ENCODE data around the gene FAAP100.

FAAP100 gene

DNA sequence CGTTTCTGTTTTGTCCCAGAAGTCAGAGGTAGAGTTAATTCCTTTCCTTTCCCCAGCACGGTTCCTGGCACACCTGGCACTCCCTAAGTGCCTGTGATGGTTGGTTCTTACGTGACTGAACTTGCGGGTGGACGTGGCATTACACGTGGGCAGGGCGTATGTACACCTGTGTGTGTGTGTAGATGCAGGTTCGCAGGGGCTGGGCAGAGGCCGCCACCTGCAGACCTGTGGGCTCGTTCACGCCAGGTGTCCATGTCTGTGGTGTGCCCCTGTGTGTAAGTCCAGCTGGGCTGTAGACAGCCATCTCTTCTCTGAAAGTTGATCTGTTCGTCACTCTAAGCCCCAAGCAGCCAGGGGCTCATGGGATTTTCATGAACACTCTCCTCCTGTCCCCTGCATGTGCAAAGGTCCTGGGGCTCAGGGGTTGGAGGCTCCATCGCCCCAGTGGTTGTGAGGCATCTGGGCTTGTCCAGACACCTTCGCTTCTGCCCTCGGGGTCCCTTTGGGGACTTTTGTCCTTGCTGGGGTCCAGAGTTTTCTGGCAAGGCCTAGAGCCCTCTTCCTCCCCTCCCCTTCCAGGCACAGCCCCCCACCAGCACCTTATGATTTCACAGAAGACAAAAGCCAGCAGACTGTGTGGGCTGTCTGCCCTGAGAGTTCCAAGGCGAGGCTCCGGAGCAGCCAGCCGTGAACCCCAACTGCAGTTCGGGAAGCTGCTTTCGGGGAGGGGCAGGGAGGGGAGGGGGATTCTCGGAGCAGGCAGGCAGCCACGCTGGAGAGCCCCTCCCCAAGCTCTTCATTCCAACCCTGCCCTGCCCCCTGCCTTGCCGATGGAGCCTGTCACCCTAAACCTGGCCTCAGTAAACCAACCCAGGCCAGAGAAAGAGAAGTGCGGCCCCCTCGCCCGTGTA, 29.4 kb downstream of the FAAP100 start:
- peak; percentile 69 for DNase-seq

DNA sequence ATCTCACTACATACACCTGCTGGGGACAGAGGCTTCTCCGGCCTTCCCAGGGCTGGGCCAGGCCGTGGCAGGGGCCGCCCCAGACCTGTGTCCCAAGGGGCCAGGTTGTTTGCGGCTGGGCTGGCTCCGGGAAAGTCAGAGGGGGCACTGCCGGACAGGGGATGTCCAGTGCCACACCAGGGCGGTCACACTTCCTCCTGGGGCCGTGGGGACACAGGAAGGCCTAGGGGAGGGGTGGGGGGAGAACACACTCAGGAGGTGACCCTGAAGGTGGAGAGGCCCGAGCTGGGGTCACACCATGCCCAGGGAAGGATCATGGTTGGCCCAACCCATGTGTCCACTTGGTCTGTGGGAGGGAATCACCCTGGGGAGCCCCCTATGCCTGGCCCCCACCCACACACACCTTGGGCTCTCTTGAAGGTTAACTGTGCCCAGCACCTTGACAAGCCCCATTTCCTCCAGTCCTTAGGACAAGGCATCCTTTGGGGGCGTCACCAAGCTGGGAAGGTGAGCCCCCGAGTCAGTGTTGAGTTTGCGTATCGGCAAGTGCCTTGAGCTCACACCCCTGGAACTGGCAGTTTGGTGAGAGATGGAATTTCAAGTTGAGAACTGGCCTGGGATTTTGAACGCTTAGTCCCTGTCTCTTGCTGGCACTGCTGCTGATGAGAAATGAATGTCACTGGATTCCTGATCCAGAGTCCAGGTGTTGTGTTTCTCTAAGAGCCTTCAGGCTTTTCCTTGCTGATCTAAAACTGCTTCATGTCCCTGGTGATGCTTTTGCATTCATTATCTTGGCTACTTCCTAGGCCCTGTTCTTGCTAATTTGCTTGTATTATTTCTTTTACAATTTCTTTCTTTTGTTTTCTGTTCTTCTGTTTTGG, 31.9 kb downstream of the FAAP100 start:
- DNase-seq = peak; percentile 25

DNA sequence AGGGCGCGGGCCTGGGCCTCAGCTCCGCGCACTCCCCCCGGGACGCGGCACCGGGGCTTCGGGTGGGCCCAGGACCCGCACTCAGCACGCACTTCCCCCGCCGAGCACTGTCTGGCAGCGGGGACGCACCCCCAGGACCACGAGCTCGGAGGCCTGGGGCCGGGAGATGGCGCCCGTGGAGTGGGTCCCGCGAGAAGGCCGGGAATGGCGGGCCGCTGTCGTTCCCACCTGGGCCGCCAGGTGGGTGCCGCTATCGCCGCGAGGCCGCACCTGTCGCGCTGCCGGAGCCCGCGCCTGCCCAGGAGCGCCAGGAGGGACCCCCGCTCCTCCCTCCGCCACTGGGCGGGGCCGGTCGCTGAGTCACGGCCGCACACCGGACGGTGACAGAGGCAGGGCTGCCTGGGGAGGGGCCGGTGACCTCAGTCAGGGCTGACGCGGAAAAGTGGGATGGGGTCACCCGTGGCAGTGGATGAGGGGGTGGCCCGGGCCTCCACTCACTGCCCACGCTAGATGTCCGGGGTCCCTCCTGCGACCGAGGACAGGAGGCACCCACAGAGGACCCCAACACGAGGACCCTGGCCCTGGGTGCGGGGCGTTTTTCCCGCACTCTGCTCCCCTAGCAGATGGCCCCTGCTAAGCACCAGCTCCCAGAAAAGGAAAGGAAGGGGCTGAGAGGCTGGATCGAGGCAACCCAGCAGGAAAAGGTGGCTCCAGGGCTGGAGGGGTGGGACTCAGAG, 32.7 kb downstream of the FAAP100 start:
- peak; percentile 46 for DNase-seq

DNA sequence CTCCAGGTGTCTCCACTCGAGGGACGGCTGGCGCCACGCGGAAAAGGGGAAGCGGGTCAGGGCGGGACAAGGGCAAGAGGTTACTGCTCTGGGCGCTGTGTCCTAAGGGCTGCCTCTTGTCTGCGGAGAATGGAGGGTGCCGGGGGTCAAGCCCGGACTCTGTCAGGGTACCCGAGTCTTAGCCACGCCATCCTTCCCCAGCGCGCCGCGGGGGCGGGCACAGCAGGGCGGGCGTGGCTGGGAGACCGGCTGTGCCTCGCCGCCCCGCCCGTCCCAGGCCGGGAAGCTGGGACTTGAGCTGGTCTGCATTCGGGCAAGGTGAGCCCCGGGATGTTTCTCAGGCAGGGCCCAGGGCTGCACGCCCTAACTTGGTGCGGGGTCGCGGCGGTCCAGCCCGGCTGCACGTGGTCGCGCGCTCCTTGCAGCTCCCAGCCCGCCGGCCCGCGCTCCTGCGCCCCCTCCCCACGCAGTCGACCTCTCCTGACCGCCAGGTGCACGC, 33.3 kb downstream of the FAAP100 start:
- DNase-seq = peak; percentile 43

DNA sequence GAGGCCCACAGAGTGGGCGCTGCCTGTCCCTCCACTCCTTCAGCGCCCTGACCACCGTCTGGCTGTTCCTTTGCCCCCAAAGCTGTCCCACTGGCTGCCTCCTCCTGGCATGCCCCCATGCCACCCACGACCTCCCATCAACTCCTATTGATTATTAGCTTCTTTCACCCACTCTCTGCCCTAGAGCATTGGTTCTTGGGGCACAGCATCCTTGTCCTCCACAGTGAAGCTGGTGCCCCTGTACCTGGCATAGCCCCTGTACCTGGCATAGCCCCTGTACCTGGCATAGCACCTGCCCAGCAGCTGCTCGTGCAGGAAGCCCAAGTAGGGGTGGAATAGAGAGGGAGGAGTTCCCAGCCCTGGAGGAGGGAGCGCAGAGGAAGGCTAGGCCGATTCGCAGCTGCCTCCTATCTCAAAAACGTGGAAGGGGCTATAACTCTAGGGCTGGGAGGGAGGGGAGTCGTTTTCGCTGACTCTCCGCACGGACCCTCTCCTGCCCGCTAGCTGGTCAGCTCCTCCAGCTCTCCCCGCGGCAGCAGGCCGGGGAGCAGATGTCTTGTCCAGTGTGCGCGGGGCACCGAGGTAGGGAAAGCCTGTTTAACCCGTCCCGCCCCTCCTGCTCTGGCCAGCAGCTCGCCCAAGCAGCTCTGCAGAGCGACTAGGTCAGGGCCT, 33.9 kb downstream of the FAAP100 start:
- DNase-seq = no peak

DNA sequence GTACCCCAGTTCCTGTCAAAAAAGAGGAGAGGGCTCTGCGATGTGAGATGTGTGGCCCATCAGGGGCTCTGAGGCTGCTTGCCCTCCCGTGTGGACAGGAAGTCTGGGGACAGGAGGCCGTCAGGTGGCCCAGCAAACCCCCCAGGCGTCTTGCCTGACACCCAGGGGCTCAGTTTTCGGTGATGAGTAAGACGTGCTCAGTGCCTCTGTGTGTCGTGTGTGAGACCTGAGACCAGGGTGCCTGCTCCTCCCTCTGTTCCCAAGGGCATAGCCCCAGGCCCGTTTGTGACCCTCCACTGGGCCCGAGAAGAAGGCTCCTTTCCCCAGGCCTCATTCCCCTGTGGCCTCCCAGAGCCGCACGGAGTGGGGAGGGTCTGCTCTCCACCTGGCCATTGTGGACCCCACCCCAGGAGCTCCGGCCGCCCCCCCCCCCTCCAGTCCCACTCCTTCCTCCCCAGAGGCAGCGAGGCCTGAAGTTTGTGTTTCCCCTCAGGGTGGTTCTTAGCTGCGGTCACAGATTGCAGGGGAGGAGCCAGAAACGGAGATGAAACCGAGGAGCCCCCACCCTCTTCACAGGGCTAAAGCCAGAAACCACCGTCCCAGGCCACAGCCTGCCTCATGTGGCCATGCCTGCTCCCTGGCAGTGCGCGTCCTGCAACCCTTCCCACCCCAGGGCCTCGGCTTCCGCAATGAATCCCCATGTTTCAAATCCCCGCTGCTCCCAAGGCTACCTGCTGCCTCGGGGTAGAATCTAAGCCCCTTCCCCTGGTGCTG, 34.6 kb downstream of the FAAP100 start:
- peak; percentile 51 for DNase-seq

DNA sequence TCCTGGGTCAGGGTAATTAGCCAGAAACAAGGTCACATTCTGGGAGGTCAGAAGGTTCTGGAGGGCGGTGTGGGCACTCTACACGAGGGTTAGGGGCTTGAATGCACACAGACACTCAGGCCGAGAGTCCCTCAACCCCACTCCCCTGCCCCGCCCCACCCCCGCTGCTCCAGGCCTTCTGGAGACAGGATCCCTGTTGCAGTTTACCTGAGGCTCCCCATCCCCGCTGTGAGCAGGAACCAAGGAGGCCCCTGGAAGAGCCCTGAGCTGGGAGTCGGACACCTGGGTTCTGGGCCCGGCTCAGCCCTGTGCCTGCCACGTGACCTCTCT, 35.2 kb downstream of the FAAP100 start:
- DNase-seq = peak; percentile 24

DNA sequence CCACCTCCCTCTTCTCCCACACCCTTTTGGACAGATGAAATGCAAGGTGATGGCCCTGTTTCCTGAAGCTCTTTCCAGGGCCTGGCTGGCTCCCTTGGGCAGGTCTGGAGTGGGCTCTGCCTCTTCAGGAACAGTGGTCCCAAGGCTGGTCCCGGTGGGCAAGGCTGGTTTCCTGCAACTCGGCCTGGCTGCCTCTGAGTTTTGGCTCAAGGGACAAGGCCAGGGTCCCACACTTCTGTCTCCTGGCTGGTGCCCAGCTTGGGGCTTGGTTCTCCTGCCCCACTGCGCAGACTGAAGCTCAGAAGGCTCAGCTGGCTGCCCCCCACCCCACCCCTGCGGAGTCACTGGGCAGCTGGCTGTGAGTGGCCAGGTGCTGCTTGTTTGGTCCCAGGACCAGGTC, 35.7 kb downstream of the FAAP100 start:
- peak; percentile 18 for DNase-seq

DNA sequence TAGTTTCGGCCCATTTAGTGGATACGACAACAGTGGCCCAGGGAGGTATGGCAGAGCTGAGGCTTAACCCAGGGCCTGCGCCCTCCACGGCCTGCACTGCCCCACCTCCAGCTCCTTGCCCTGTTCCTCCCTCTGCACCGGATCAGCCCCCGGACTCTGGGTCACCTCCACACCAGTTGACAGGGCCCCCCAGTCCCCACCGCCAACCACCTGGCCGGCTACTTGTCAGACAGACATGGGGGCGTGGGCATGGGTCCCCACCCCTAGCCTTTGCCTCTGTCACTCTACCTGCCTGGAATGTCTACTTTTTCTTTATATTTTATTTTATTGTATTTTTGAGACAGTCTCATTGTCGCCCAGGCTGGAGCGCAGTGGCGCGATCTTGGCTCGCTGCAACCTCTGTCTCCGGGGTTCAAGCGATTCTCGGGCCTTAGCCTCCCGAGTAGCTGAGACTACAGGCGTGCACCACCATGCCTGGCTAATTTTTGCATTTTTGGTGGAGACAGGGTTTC, 36.6 kb downstream of the FAAP100 start:
- peak; percentile 29 for DNase-seq

DNA sequence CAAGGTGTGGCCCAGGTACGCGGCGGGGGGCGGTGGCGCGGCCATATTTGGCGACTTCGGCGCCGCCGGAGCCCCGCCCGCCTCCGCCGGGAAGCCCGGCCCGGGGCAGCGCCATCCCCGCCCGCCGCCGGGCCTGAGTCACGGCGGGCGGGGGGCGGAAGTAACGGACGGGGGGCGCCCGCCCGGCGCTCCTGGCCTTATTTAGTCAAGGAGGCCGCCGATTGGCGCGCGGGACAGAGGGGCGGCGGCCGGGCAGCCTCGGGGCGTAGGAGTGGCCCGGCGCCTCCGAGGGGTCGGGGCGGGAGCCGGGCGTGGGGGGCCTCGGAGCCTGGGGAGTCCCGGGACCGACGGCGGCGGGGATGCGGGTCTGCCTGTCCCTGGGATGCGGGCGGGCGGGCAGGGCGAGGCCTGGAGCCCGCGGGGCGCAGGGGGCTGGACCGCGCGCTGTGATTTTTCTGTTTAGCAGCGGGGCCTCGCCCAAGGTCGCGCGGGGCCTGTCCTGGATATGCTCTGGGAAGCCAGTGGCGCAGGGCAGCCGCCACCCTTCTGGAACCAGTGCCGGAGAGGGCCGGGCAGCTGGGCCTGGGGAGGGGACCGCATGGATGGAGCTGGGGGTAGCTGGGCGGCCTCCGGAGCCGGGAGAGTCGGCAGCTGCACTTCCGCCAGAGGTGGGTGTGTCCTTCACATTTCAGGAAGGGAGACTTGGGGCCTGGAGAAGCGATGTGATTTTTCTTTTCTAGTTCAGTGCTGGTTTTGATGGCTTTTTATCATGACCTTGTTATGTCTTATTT, 37.2 kb downstream of the FAAP100 start:
- DNase-seq = peak; percentile 82

DNA sequence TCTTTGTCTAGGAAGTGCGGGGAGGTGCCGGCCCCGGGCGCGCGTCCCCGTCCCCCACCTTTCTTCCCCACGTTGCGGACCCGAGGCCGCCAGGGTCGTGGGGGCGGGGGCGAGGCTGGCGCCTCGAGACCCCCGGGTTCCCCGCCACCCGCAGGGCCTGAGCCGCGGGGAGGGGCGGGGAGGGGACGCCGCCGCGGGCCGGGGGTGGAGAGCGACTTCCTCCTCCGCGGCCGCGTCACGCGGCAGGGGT, 37.7 kb downstream of the FAAP100 start:
- DNase-seq = no peak

DNA sequence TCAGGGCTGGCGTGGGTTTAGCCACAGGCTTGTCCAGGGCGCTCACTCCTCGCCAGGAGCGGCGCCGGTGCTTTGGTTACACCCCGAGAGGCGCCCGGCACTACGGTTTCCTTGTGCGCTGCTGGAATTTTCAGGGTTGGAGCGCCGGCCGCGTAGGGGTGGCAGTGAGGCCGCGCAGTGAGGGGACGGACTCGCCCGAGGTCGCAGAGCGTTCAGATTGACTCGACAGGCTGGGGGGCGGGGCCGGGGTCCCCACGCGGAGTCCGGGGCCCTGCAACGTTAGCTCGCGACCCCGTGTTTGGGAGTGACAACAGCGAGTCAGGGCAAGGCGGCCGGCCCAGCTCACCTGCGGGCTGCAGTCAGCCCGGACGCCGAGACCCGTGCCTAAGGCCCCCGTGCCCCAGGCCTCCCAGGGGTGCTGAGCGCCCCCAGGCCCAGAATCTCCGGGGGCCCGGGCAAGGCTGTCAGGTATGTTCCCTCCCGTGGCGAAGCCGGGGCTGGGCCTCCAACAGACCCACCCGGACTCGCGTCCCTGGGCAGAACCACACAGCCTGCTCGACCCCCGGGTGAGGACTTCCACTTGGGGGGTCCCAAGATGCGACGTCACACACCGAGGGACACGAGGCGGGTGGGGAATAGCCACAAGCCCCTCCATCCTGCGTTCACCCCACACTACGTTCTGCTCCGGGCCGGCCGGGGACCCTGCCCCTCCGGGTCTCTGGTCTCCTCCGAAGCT, 38.2 kb downstream of the FAAP100 start:
- peak; percentile 79 for DNase-seq

DNA sequence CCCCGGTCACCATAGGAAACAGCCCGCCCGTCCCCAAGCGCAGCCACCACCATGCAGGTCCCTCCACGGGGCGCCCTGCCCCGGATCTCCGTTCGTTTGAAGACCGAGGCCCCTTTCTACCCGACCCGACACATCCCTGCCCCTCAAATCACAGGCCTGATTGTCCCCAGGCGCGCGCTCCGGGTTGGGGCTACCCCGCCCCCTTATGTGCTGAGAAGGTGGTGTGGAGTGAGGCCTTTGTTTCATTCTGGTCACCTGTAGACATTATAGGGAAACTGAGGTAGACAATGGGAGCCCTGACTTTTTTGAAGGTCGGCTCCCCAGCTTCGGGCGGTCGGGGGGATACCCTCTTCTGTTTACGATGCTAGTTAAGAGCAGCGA, 38.8 kb downstream of the FAAP100 start:
- peak; percentile 74 for DNase-seq

DNA sequence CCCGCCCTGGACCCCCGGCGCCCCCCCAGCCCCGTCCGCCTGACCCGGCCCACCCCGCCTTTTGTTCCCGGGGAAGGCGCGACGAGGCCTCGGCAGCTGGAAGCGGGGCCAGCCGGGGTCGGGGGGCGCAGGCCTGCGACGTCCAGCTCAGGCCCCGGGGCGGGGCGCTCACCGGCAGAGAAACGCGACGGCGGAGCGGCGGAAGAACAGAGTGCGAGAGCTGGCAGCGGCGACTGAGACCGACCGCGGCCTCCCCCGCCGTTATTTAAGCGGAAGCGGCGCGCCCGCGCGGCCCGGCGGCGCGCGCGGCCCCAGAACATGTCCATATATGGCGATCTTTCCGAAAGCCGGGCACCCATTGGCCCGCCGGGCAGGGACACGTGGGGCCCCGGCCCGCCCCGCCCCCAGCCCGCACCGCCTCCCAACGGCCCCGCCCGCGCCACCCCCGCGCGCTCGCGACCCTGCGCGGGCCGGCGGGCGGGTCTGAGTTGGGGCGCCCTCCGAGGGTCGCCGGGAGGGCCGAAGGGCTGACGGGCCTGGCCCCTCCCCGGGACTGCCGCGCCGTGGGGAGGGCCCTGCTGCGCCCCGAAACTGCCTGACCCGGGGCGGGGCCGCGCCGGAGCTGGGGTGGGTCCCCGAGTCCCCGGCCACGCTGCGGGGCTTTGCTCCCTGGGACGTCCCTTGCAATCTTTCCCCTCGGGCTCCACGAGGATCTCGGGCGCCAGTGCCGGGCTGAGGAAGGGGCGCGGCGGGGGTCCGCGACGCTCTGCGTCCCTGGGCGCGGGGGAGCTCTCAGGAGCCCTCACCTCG, 39.4 kb downstream of the FAAP100 start, which contains the start of gene ACTG1:
Gene ACTG1, minus strand, starts transcription at position 238 of the 810 bp plus-strand sequence. CDS start 445 bp downstream, outside the sequence.
- peak; percentile 96 for DNase-seq

DNA sequence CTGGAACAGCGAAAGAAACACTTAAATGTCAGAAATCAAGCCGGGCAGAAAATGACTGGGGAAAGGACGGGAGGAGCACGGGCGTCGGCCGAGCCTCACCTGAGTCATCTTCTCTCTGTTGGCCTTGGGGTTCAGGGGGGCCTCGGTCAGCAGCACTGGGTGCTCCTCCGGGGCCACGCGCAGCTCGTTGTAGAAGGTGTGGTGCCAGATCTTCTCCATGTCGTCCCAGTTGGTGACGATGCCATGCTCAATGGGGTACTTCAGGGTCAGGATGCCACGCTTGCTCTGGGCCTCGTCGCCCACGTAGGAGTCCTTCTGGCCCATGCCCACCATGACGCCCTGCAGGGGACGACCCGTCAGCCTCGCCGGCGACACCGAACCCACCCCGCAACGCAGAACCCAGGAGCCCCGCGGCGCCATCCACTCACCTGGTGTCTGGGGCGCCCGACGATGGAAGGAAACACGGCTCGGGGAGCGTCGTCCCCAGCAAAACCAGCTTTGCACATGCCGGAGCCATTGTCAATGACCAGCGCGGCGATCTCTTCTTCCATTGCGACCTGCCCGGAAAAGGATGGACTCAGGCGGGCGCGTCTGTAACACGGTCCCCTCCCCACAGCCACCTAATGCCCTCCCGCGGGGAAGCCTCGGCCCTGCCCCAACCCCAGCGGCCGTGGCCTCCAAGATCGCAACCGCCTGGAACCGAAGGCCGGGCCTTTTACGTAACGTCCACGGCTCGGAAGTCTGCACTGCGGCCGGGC, 40.2 kb downstream of the FAAP100 start:
- no peak for DNase-seq

DNA sequence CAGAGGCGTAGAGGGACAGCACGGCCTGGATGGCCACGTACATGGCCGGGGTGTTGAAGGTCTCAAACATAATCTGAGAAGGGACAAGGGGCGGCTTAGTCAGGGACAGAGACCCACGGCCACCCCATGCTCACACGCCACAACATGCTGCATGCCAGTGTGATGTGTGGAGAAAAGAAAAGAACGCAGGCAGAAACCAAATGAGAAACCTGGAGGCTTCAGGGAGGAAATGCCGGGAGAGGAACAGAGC, 40.7 kb downstream of the FAAP100 start:
- no peak for DNase-seq

DNA sequence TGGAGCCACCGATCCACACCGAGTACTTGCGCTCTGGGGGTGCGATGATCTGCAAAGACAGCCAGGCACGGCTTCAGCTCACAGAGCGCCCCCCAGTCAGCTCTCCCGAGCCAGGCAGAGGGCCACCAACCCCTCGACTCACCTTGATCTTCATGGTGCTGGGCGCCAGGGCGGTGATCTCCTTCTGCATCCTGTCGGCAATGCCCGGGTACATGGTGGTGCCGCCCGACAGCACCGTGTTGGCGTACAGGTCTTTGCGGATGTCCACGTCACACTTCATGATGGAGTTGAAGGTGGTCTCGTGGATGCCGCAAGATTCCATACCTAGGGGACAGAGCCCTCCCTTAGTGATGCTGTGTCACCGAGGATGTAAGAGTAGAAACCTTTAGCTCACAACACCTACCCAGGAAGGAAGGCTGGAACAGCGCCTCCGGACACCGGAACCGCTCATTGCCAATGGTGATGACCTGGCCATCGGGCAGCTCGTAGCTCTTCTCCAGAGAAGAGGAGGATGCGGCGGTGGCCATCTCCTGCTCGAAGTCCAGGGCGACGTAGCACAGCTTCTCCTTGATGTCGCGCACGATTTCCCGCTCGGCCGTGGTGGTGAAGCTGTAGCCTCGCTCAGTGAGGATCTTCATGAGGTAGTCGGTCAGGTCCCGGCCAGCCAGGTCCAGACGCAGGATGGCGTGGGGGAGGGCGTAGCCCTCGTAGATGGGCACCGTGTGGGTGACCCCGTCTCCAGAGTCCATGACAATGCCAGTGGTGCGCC, 41.2 kb downstream of the FAAP100 start:
- DNase-seq = peak; percentile 37

Data from femur (tissue), 1 donor.